ENCODE results near the gene NEGR1.

The NEGR1 gene

DNA sequence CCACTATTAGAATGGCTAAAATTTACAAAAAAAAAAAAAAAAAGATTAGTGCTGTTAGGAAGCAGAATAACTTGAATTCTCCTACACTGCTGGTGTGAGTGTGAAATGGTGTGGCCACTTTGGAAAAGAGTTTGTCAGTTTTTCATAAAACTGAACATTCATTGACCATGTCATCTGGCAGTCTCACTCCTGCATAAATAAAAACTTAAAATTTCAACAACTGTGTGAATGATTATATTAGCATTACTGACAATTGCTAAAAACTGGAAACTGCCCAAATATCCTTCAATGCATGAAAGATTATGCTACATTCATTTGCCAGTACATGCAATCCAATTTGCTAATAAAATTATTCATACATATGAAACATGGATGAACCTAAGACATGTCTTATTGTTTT is 570.9 kb downstream of the NEGR1 start:
- Histone ChIP-seq H3K4me3 (replicated peaks; ENCODE audit: low read depth, low read length) (no peak overlapping the region), H3K27me3 (replicated peaks; ENCODE audit: control insufficient read depth, insufficient read depth, low read length) (no peaks in the 10 kb centered on the region), H3K36me3 (ENCODE audit: control insufficient read depth, insufficient read depth, low read length) (no peaks in the 10 kb centered on the region)
- TF ChIP-seq, protein P1, sequence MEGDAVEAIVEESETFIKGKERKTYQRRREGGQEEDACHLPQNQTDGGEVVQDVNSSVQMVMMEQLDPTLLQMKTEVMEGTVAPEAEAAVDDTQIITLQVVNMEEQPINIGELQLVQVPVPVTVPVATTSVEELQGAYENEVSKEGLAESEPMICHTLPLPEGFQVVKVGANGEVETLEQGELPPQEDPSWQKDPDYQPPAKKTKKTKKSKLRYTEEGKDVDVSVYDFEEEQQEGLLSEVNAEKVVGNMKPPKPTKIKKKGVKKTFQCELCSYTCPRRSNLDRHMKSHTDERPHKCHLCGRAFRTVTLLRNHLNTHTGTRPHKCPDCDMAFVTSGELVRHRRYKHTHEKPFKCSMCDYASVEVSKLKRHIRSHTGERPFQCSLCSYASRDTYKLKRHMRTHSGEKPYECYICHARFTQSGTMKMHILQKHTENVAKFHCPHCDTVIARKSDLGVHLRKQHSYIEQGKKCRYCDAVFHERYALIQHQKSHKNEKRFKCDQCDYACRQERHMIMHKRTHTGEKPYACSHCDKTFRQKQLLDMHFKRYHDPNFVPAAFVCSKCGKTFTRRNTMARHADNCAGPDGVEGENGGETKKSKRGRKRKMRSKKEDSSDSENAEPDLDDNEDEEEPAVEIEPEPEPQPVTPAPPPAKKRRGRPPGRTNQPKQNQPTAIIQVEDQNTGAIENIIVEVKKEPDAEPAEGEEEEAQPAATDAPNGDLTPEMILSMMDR (IDR thresholded peaks at IDR 0.05; ENCODE audit: insufficient read depth, low read length, poor library complexity, severe bottlenecking), result no peak
- DNase-seq (ENCODE audit: extremely low read depth, insufficient read length), result no peak

DNA sequence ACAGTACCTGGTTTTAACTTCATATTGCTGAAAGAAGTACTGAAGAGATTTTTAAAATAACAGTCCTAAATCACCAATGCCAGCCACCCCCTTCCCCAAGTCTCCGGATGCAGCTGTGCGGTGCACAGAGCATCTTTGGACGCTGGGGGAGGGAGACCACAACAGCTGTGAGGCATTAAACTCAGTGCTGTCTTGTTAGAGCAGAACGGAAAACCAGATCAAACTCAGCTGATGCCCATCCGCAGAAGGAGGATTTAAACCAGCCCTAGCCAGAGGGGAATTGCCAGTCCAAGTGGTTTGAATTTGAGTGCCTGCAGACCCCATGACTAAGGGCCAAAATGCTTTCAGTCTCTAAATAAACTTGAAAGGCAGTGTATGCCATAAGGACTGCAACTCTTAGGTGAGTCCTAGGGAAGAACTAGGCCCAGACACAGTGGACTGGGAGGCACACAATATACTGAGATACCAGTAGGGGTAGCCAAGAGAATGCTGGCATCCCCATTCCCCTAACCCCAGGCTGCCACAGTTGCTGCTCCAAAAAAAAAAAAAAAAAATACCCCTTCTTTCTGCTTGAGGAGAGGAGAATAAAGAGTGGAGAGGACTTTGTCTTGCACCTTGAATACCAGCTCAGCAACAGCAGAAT is 576.2 kb downstream of the NEGR1 start:
- no peak for DNase-seq (ENCODE audit: extremely low read depth, insufficient read length)
- Histone ChIP-seq H3K4me3 (replicated peaks; ENCODE audit: low read depth, low read length) (no peak overlapping the region), H3K27me3 (replicated peaks; ENCODE audit: control insufficient read depth, insufficient read depth, low read length) (no peaks in the 10 kb centered on the region), H3K36me3 (ENCODE audit: control insufficient read depth, insufficient read depth, low read length) (no peaks in the 10 kb centered on the region)
- TF ChIP-seq, protein P1 (IDR thresholded peaks at IDR 0.05; ENCODE audit: insufficient read depth, low read length, poor library complexity, severe bottlenecking), result no peak

DNA sequence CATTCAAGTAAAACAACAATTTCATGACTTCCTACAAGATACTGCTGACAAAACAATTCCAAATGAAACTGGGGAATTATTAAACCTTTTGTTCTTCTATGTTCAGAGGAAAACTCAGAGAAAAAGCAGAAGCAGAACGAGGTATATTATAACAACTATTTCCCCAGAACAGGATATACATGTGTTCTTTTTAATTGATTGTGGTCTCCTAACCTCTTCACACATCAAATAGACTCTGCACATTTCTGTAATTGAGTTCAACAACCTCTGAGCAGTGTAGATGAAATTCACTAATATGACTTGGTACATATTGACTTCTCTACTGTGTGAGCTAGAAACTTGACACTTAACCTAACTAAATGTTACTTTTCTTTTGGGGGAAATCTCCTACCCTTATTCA is 584.2 kb downstream of the NEGR1 start:
- TF ChIP-seq, protein P1 (IDR thresholded peaks at IDR 0.05; ENCODE audit: insufficient read depth, low read length, poor library complexity, severe bottlenecking), result no peak
- no peak for DNase-seq (ENCODE audit: extremely low read depth, insufficient read length)
- Histone ChIP-seq H3K27me3 (replicated peaks; ENCODE audit: control insufficient read depth, insufficient read depth, low read length) (no peaks in the 10 kb centered on the region), H3K4me3 (replicated peaks; ENCODE audit: low read depth, low read length) (no peak overlapping the region), H3K36me3 (ENCODE audit: control insufficient read depth, insufficient read depth, low read length) (no peaks in the 10 kb centered on the region)

DNA sequence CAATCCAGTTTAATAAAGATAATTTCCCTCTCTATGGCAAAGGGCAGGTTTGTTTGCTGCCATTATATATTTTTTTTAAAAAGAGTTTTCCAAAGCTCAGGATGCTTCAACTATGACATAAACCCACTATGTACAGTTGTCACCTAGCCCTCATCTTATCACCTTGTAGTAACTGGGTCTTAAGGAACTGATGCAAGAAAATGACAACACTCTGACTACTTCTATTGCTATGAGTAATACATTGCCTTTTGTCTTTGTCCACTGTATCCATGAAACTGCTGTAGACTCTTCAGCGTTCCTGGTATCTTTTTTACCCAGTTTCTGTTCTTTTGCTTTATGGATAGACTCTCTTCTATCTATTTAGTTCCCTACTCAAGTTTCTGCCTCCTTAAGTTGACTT is 586.5 kb downstream of the NEGR1 start:
- Histone ChIP-seq H3K36me3 (ENCODE audit: control insufficient read depth, insufficient read depth, low read length) (no peaks in the 10 kb centered on the region), H3K4me3 (replicated peaks; ENCODE audit: low read depth, low read length) (no peak overlapping the region), H3K27me3 (replicated peaks; ENCODE audit: control insufficient read depth, insufficient read depth, low read length) (no peaks in the 10 kb centered on the region)
- TF ChIP-seq, protein P1 (IDR thresholded peaks at IDR 0.05; ENCODE audit: insufficient read depth, low read length, poor library complexity, severe bottlenecking), result no peak
- no peak for DNase-seq (ENCODE audit: extremely low read depth, insufficient read length)

DNA sequence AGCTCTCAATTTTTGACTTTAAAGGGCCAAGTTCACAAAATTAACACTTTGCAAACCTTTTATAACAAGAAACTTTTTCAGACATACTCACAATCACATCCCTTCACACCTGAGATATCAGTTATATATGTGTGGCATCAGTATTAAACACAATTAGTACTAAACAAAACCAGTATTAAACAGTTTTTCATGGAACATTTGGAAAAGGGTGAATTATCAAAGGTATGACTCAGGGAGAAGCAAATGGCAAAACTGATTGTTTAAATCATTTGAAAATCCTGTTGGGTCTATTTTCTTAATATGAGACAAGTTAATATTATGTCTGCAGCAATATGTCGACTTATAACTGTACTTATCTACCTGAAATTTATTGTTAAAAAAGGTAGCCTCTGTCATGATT is 587.3 kb downstream of the NEGR1 start:
- no peaks in the 10 kb centered on the region for H3K27me3 ChIP-seq (replicated peaks; ENCODE audit: control insufficient read depth, insufficient read depth, low read length)
- H3K4me3 ChIP-seq (replicated peaks; ENCODE audit: low read depth, low read length), result no peak overlapping the region
- TF ChIP-seq, protein P1 (IDR thresholded peaks at IDR 0.05; ENCODE audit: insufficient read depth, low read length, poor library complexity, severe bottlenecking), result no peak
- H3K36me3 ChIP-seq (ENCODE audit: control insufficient read depth, insufficient read depth, low read length), result no peaks in the 10 kb centered on the region
- DNase-seq (ENCODE audit: extremely low read depth, insufficient read length), result no peak

DNA sequence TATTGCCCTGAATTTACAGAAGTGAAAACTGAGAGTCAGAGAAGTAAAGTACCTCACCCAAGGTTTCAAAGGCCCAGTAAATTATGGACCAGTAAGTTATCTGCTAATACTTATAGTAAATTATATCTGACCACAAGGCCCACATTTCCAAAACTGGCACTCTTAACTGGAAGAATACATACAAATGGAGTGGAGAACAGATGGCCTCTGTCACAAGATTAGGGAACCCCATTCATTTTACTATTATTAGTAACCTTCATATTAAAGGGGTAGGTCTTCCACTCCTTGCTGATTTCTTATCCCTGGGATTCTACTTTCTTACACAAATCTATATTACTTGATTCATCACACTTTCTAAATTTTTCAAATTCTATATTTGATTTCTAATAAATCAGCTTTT is 588.8 kb downstream of the NEGR1 start:
- H3K4me3 ChIP-seq (replicated peaks; ENCODE audit: low read depth, low read length), result no peak overlapping the region
- TF ChIP-seq, protein P1 (IDR thresholded peaks at IDR 0.05; ENCODE audit: insufficient read depth, low read length, poor library complexity, severe bottlenecking), result no peak
- no peaks in the 10 kb centered on the region for H3K36me3 ChIP-seq (ENCODE audit: control insufficient read depth, insufficient read depth, low read length)
- DNase-seq (ENCODE audit: extremely low read depth, insufficient read length), result no peak
- H3K27me3 ChIP-seq (replicated peaks; ENCODE audit: control insufficient read depth, insufficient read depth, low read length), result no peaks in the 10 kb centered on the region
